ENCODE measurements around the gene TDRKH. TPM values are rescaled to one million over a fixed set of nuclear protein-coding genes. Genes with fewer than 3 reads are reported as not detected.

Gene TDRKH
- total RNA-seq, 2 donors from 2014 or later: 26.3 to 29.3 TPM

Other genes starting within 250 kb of the TDRKH start
- gene SNX27, start 178.4 kb downstream of the TDRKH start, total RNA-seq: 10 to 100 TPM; 30.3 to 34.8 TPM
- not detected for gene CELF3, start 73.7 kb downstream of the TDRKH start, total RNA-seq
- not detected for gene RIIAD1, start 69.0 kb downstream of the TDRKH start, total RNA-seq
- 100 to 1,000 TPM; 109 to 135 TPM for gene MRPL9, start 27.0 kb downstream of the TDRKH start, total RNA-seq
- under 1 TPM; 0.19 to 0.88 TPM for gene LINGO4, start 14.9 kb upstream of the TDRKH start, total RNA-seq
- gene RORC, start 41.3 kb upstream of the TDRKH start, total RNA-seq: 10 to 100 TPM in 1 of 2 donors, 1 to 10 TPM in 1; 1.8 to 10.3 TPM
- gene C2CD4D, start 49.3 kb upstream of the TDRKH start, total RNA-seq: 1 to 10 TPM; 2.1 to 4.4 TPM
- gene THEM5, start 63.2 kb upstream of the TDRKH start, total RNA-seq: under 1 TPM in 1 of 2 donors, not detected in 1; 0.25 TPM
- 10 to 100 TPM; 40.5 to 41.5 TPM for gene THEM4, start 119.0 kb upstream of the TDRKH start, total RNA-seq
- 100 to 1,000 TPM in 1 of 2 donors, 10 to 100 TPM in 1; 76.6 to 138 TPM for gene S100A10, start 203.4 kb upstream of the TDRKH start, total RNA-seq
- 100 to 1,000 TPM; 252 to 355 TPM for gene S100A11, start 246.5 kb upstream of the TDRKH start, total RNA-seq

Data from activated T-cell treated with anti-CD3 and anti-CD28 coated beads, Interleukin-2, amount 50 U/mL, for 72 hours (primary cell).